GM21360 (cell line): ENCODE results near the gene CACNA2D3.

ENCODE experiments used
- ATAC-seq: cut with Tn5 transposase; IDR thresholded peaks from one replicate; pipeline ENCODE4 v1.9.1; 2021; ENCODE audit warnings: mild to moderate bottlenecking, moderate library complexity; ENCODE audit not compliant: unreplicated experiment

CACNA2D3 gene

GRCh38 chr3:54126551-54126950 is 4.2 kb downstream of the CACNA2D3 start:
- ATAC-seq = no peak

- ATAC-seq = no peak
Observed at GRCh38 chr3:54127499-54128056, 5.2 kb downstream of the CACNA2D3 start.

GRCh38 chr3:54131026-54131605 is 8.8 kb downstream of the CACNA2D3 start:
- no peak for ATAC-seq

GRCh38 chr3:54131890-54132289 is 9.5 kb downstream of the CACNA2D3 start:
- no peak for ATAC-seq

- ATAC-seq = no peak
Observed at GRCh38 chr3:54132685-54133084, 10.3 kb downstream of the CACNA2D3 start.

GRCh38 chr3:54133196-54133595 is 10.8 kb downstream of the CACNA2D3 start:
- no peak for ATAC-seq

GRCh38 chr3:54134155-54134554 is 11.8 kb downstream of the CACNA2D3 start:
- no peak for ATAC-seq

GRCh38 chr3:54134713-54135112 is 12.4 kb downstream of the CACNA2D3 start:
- no peak for ATAC-seq

GRCh38 chr3:54137311-54137710 is 15.0 kb downstream of the CACNA2D3 start:
- no peak for ATAC-seq

GRCh38 chr3:54138937-54139547 is 16.7 kb downstream of the CACNA2D3 start:
- ATAC-seq = no peak

GRCh38 chr3:54139630-54140029 is 17.3 kb downstream of the CACNA2D3 start:
- ATAC-seq = no peak

- ATAC-seq = no peak
Observed at GRCh38 chr3:54144284-54144683, 21.9 kb downstream of the CACNA2D3 start.

GRCh38 chr3:54146506-54147239 is 24.3 kb downstream of the CACNA2D3 start:
- no peak for ATAC-seq

GRCh38 chr3:54150864-54151467 is 28.6 kb downstream of the CACNA2D3 start:
- no peak for ATAC-seq

- no peak for ATAC-seq
Observed at GRCh38 chr3:54153477-54153876, 31.1 kb downstream of the CACNA2D3 start.

- no peak for ATAC-seq
Observed at GRCh38 chr3:54157860-54158259, 35.5 kb downstream of the CACNA2D3 start.

GRCh38 chr3:54159917-54160316 is 37.6 kb downstream of the CACNA2D3 start:
- ATAC-seq = no peak

GRCh38 chr3:54163441-54163840 is 41.1 kb downstream of the CACNA2D3 start:
- ATAC-seq = no peak

- no peak for ATAC-seq
Observed at GRCh38 chr3:54164192-54164975, 42.0 kb downstream of the CACNA2D3 start.

- ATAC-seq = no peak
Observed at GRCh38 chr3:54165865-54166264, 43.5 kb downstream of the CACNA2D3 start.

- ATAC-seq = no peak
Observed at GRCh38 chr3:54167999-54168398, 45.6 kb downstream of the CACNA2D3 start.
